Chondrocyte (in vitro differentiated cells): ENCODE data around the gene SRSF1. TPM values are rescaled to one million over a fixed set of nuclear protein-coding genes. Genes with fewer than 3 reads are reported as not detected.
"Not testable (repeated sequence)": the region's sequence is repeated elsewhere in the genome, so short reads cannot be mapped to it uniquely, and the experiment has no call there.

Source experiments
- DNase-seq: peaks from one replicate; pipeline ENCODE4 v3.0.0; 2021; ENCODE audit warnings: mixed read lengths, low spot score
- H3K27ac Mint-ChIP-seq: one replicate; pipeline ENCODE4 v1.8.0; 2021; ENCODE audit warnings: mild to moderate bottlenecking, moderate library complexity, mixed read lengths; ENCODE audit not compliant: unreplicated experiment
- H3K27me3 Mint-ChIP-seq: 2 replicates; pipeline ENCODE4 v1.8.0; 2021; ENCODE audit warnings: low read depth, mixed read lengths
- H3K36me3 Mint-ChIP-seq: 2 replicates; pipeline ENCODE4 v1.8.0; 2021; ENCODE audit warnings: low read depth, mixed read lengths
- H3K4me1 Mint-ChIP-seq: 2 replicates; pipeline ENCODE4 v1.8.0; 2021; ENCODE audit warnings: low read depth, mild to moderate bottlenecking, mixed read lengths
- H3K4me3 Mint-ChIP-seq: one replicate; pipeline ENCODE4 v1.8.0; 2021; ENCODE audit warnings: mild to moderate bottlenecking, moderate library complexity, mixed read lengths; ENCODE audit not compliant: unreplicated experiment
- H3K9me3 Mint-ChIP-seq: 2 replicates; pipeline ENCODE4 v1.8.0; 2021; ENCODE audit warnings: low read depth, mixed read lengths
- CTCF ChIP-seq: fragments of 200-600 bp; sonication (generic); IDR thresholded peaks from 2 replicates; pipeline ENCODE4 v1.5.0; 2021; ENCODE audit warnings: antibody characterized with exemption, mild to moderate bottlenecking, moderate library complexity
- total RNA-seq: library from RNA; stranded (reverse); gene quantifications from 3 replicates; pipeline ENCODE4 v1.2.1, GENCODE V29; 2021

SRSF1 gene
- total RNA-seq, 1 donor from 2014 or later, result 115 TPM

- no peak for DNase-seq
- H3K36me3 Mint-ChIP-seq, result no peaks in the 10 kb centered on the region
- H3K4me1 Mint-ChIP-seq, result no peaks in the 10 kb centered on the region
- no peak overlapping the region for H3K27ac Mint-ChIP-seq
- TF ChIP-seq CTCF, result no peak
- no peak overlapping the region for H3K4me3 Mint-ChIP-seq
- H3K27me3 Mint-ChIP-seq, result no peaks in the 10 kb centered on the region
- H3K9me3 Mint-ChIP-seq, result no peaks in the 10 kb centered on the region
Measured at GRCh38 chr17:57963149-57963511, 43.9 kb downstream of the SRSF1 start.

GRCh38 chr17:57962279-57963148 is 44.5 kb downstream of the SRSF1 start:
- no peak for TF ChIP-seq CTCF
- no peak overlapping the region for H3K27ac Mint-ChIP-seq

GRCh38 chr17:57959929-57960328 is 47.1 kb downstream of the SRSF1 start:
- Mint-ChIP-seq H3K27ac (no peak overlapping the region), H3K4me3 (no peak overlapping the region), H3K36me3 (no peaks in the 10 kb centered on the region), H3K9me3 (no peaks in the 10 kb centered on the region), H3K4me1 (peaks cover 6% of the 10 kb centered on the region), H3K27me3 (no peaks in the 10 kb centered on the region)
- TF ChIP-seq CTCF, result no peak
- no peak for DNase-seq

More at GRCh38 chr17:57962279-57963148, 44.5 kb downstream of the SRSF1 start:
- no peaks in the 10 kb centered on the region for H3K36me3 Mint-ChIP-seq
- no peaks in the 10 kb centered on the region for H3K4me1 Mint-ChIP-seq
- no peaks in the 10 kb centered on the region for H3K27me3 Mint-ChIP-seq
- no peak overlapping the region for H3K4me3 Mint-ChIP-seq
- no peaks in the 10 kb centered on the region for H3K9me3 Mint-ChIP-seq
- DNase-seq, result no peak

DNA sequence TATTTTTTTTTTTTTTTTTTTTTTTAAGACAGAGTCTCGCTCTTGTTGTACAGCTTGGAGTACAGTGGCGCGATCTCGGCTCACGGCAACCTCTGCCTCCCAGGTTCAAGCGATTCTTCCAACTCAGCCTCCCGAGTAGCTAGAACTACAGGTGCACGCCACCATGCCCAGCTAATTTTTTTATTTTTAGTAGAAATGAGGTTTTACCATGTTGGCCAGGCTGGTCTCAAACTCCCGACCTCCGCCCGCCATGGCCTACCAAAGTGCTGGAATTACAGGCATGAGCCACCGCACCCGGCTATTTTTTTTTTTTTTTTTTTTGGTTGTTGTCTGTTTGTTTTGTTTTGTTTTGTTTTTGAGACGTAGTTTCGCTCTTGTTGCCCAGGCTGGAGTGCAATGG is 48.7 kb downstream of the SRSF1 start:
- H3K36me3 Mint-ChIP-seq, H3K4me3 Mint-ChIP-seq, H3K27me3 Mint-ChIP-seq, H3K9me3 Mint-ChIP-seq, DNase-seq, H3K27ac Mint-ChIP-seq: not testable (repeated sequence)
- H3K4me1 Mint-ChIP-seq, result peaks cover 16% of the 10 kb centered on the region

- DNase-seq, result no peak
- no peaks in the 10 kb centered on the region for H3K36me3 Mint-ChIP-seq
- H3K4me1 Mint-ChIP-seq, result peaks cover 21% of the 10 kb centered on the region
- H3K27ac Mint-ChIP-seq, result no peak overlapping the region
- H3K27me3 Mint-ChIP-seq, result no peaks in the 10 kb centered on the region
- H3K9me3 Mint-ChIP-seq, result no peaks in the 10 kb centered on the region
- H3K4me3 Mint-ChIP-seq, result no peak overlapping the region
- TF ChIP-seq CTCF, result no peak
Measured at GRCh38 chr17:57957886-57958285, 49.2 kb downstream of the SRSF1 start.
